LNCAP (cell line): ENCODE measurements around the gene CNEP1R1.

Experiments used
- TF ChIP-seq, protein P1 (sequence below): fragments of 450-650 bp; IDR thresholded peaks from 2 replicates; pipeline ENCODE4 v1.5.1; 2017; ENCODE audit warnings: mild to moderate bottlenecking

Gene CNEP1R1

GRCh38 chr16:50038756-50039529, 13.9 kb downstream of the CNEP1R1 start:
- TF ChIP-seq, protein P1, sequence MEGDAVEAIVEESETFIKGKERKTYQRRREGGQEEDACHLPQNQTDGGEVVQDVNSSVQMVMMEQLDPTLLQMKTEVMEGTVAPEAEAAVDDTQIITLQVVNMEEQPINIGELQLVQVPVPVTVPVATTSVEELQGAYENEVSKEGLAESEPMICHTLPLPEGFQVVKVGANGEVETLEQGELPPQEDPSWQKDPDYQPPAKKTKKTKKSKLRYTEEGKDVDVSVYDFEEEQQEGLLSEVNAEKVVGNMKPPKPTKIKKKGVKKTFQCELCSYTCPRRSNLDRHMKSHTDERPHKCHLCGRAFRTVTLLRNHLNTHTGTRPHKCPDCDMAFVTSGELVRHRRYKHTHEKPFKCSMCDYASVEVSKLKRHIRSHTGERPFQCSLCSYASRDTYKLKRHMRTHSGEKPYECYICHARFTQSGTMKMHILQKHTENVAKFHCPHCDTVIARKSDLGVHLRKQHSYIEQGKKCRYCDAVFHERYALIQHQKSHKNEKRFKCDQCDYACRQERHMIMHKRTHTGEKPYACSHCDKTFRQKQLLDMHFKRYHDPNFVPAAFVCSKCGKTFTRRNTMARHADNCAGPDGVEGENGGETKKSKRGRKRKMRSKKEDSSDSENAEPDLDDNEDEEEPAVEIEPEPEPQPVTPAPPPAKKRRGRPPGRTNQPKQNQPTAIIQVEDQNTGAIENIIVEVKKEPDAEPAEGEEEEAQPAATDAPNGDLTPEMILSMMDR = no peak

DNA sequence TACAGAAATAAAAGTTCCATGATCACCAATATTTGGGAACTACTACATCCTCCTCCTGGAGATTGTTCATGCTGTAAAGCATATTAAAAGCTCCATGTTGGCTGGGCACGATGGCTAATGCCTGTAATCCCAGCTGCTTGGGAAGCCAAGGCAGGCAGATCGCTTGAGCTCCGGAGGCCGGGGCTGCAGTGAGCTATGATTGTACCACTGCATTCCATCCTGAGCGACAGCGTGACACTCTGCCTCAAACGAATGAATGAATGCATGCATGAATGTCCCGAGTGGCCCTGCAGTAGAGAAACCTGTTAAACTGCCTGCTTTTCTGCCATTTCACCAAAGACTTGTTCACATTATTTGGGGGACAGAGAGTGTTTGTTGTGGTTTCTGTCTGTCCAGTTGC, 15.0 kb downstream of the CNEP1R1 start:
- TF ChIP-seq, protein P1 = no peak

GRCh38 chr16:50040710-50041109, 15.7 kb downstream of the CNEP1R1 start:
- TF ChIP-seq, protein P1 = no peak

GRCh38 chr16:50043358-50043757, 18.3 kb downstream of the CNEP1R1 start:
- TF ChIP-seq, protein P1 = no peak

DNA sequence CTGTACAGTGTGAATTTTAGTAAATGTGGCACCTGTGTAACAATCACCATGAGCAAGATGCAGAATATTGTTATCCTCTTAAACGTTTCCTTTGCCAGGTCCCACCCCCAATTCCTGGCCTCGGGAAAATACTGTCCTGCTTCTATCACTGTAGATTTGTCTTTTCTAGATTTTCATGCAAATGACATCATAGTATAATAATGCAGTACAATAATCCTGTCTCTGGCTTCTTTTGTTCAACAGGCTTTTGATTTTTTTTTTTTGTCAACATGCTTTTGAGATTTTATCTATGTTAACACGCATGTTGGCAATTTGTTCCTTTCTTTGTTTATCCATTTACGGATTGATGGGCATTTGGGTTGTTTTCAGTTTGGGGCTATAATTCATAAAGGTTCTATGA, 20.4 kb downstream of the CNEP1R1 start:
- TF ChIP-seq, protein P1 = no peak

DNA sequence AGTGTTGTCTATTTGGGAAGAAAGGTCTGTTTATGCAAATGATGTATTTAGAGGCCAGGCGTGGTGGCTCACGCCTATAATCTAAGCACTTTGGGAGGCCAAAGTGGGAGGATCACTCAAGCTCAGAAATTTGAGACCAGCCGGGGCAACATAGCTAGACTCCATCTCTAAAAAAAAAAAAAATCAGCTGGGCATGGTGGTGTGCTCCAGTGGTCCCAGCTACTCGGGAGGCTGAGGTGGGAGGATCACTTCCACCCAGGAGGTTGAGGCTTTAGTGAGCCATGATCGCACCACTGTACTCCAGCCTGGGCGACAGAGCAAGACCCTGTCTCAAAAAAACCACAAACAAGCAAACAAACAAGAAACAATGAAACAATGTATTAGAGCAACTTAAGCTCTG, 21.8 kb downstream of the CNEP1R1 start:
- TF ChIP-seq, protein P1 = no peak

DNA sequence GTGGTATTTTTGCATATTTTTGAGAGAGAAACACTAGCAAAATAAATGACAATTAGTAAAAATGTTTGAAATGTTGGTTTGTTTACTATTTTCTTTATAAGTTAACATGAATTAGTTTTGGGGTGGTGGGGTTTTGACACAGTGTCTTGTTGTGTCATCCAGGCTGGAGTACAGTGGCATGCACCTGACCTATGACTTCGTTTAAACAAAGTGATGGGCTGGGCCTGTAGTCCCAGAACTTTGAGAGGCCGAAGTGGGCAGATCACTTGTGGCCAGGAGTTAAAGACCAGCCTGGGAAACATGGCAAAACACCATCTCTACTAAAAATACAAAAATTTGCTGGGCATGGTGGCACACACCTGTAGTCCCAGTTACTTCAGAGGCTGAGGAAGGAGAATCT, 22.8 kb downstream of the CNEP1R1 start:
- TF ChIP-seq, protein P1 = no peak

- TF ChIP-seq, protein P1 = no peak
Measured at GRCh38 chr16:50050802-50051201, 25.8 kb downstream of the CNEP1R1 start.
